ENCODE data around the gene PITX3. TPM values are rescaled to one million over a fixed set of nuclear protein-coding genes. Genes with fewer than 3 reads are reported as not detected.
A peak's percentile ranks its signal among the peaks of the same experiment; 100 is the strongest.

The PITX3 gene
- total and polyA plus RNA-seq, 10 of the 15 experiments (the other 5 are each of a cell fraction or from before 2014, with no cell fraction given) = not detected

DNA sequence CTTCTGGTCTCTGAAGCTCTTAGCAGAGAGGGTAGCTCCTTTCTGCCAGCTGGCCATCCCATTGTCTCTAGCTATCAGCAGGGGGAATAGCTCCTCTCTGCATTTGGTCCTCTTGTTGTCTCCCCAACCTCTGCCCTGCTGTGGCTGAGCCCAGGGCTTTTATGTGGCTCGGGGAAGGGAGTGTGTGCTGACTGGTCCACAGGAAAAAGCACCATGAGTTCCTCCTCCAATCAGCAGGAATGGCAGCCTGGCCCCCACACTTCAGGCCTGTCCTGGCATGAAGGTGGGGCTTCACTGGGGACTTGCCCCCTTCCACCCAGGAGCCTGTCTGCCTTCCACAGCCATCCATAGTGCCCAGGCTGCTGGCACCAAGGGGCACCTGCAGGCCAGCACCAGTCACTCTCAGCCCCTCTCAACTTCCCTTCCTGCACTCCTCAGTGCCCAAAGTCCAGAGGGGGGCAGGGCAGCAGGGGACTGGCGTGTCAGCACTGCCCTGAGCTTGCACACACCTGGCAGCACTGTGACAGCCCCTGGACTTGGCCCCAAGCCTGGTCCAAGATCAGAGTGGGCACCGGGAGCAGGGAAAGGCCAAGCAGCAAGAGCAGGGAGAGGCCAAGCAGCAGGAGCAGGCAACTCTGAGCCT lies 52.9 kb downstream of the PITX3 start:
- Histone ChIP-seq H3K27me3 (replicated peaks in 1 of 2; ENCODE audit: control insufficient read depth in 2 of 2, insufficient read depth in 2 of 2, low read length in 1 of 2) (no peaks in the 10 kb centered on the region), H3K4me1 (ENCODE audit: control insufficient read depth, insufficient read depth, low read length) (peaks cover 11% of the 10 kb centered on the region), H4K20me1 (ENCODE audit: control insufficient read depth, insufficient read depth) (no peaks in the 10 kb centered on the region), H3K9ac (ENCODE audit: control insufficient read depth, insufficient read depth, low read length) (no peak overlapping the region), H3K9me3 (replicated peaks; ENCODE audit: control insufficient read depth, insufficient read depth, low read length) (peaks cover 10% of the 10 kb centered on the region; the same call in 2 of the 3 replicates), H2AFZ (ENCODE audit: control insufficient read depth, low read depth, low read length) (peak overlapping the region; percentile 54), H3K79me2 (ENCODE audit: control insufficient read depth, insufficient read depth, low read length) (no peaks in the 10 kb centered on the region), H3K4me2 (ENCODE audit: control insufficient read depth, insufficient read depth) (peak overlapping the region; percentile 60; the same call in 1 of the 2 replicates), H3K4me3 (no peak overlapping the region), H3K36me3 (ENCODE audit: control insufficient read depth in 2 of 2, insufficient read depth in 2 of 2, low read length in 1 of 2) (no peaks in the 10 kb centered on the region), H3K27ac (ENCODE audit: control insufficient read depth, insufficient read depth) (peak overlapping the region; percentile 22; the same call in 1 of the 2 replicates)
- 42% methylated on average over 3 of the region's 3 CpGs for WGBS (ENCODE audit: insufficient coverage, insufficient replicate concordance, low lambda C conversion rate, missing lambda C conversion rate)
- TF ChIP-seq JUNB (IDR thresholded peaks at IDR 0.05) (no peak), NFXL1 (IDR thresholded peaks at IDR 0.05; ENCODE audit: borderline replicate concordance) (no peak), EZH2 (IDR thresholded peaks at IDR 0.05; ENCODE audit: borderline replicate concordance, control insufficient read depth, low read depth, low read length) (no peak), EGR1 (IDR thresholded peaks at IDR 0.05; ENCODE audit: borderline replicate concordance in 1 of 2, low read depth in 2 of 2, low read length in 2 of 2) (no peak)
- TF ChIP-seq, protein P1, sequence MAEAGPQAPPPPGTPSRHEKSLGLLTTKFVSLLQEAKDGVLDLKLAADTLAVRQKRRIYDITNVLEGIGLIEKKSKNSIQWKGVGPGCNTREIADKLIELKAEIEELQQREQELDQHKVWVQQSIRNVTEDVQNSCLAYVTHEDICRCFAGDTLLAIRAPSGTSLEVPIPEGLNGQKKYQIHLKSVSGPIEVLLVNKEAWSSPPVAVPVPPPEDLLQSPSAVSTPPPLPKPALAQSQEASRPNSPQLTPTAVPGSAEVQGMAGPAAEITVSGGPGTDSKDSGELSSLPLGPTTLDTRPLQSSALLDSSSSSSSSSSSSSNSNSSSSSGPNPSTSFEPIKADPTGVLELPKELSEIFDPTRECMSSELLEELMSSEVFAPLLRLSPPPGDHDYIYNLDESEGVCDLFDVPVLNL (IDR thresholded peaks at IDR 0.05; ENCODE audit: low read depth, low read length) = no peak
- TF ChIP-seq, protein P2, sequence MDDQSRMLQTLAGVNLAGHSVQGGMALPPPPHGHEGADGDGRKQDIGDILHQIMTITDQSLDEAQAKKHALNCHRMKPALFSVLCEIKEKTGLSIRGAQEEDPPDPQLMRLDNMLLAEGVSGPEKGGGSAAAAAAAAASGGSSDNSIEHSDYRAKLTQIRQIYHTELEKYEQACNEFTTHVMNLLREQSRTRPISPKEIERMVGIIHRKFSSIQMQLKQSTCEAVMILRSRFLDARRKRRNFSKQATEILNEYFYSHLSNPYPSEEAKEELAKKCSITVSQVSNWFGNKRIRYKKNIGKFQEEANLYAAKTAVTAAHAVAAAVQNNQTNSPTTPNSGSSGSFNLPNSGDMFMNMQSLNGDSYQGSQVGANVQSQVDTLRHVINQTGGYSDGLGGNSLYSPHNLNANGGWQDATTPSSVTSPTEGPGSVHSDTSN (IDR thresholded peaks at IDR 0.05; ENCODE audit: insufficient replicate concordance, low read depth, low read length) = no peak
- SMC1A ChIA-PET (ENCODE audit: uncharacterized antibody, unreplicated experiment) = interaction anchor here (1.1 to 1.9 kb wide), 6 partner anchors 14 to 163 kb away, joined by 3 to 7 read pairs (median 4); no protein-coding TSS in a partner anchor
- FAIRE-seq (no peak), ATAC-seq (peak; percentile 47), DNase-seq (ENCODE audit: low read depth, low spot score) (no peak)
- POLR2A ChIA-PET = interaction anchor here (0.6 to 1.4 kb wide), 2 partner anchors 16 to 615 kb away, joined by 4 to 11 read pairs; no protein-coding TSS in a partner anchor
- in situ Hi-C loops (cut with MboI) (no loop called here), intact Hi-C loops (cut with micrococcal nuclease; ENCODE audit: unreplicated experiment) (no loop called here)
- RAD21 ChIA-PET (ENCODE audit: unreplicated experiment) = no interaction called here
- no TSS peak for BruUV-seq (replicated peaks)
- CTCF ChIA-PET = interaction anchor here (0.9 to 6.6 kb wide), 5 partner anchors 19 to 163 kb away, joined by 3 to 61 read pairs (median 7); no protein-coding TSS in a partner anchor

All from GM12878 (cell line).